IgD-negative memory B cell (primary cell): Measurements from ENCODE around the gene MET. TPM values are rescaled to one million over a fixed set of nuclear protein-coding genes. Genes with fewer than 3 reads are reported as not detected.

ENCODE experiments used
- polyA plus RNA-seq: library from polyadenylated mRNA; unstranded; fragments of 300-500 nt; fragmentation: Illumina TruSeq; gene quantifications from one replicate; pipeline ENCODE4 v1.2.3, GENCODE V29; 2021

The MET gene
- polyA plus RNA-seq, 1 donor from 2014 or later: not detected

Other genes starting within 250 kb of the MET start
- gene CAV2, start 172.5 kb upstream of the MET start, polyA plus RNA-seq: not detected
- gene CAV1, start 147.2 kb upstream of the MET start, polyA plus RNA-seq: 2.3 TPM
- gene CAPZA2, start 190.4 kb downstream of the MET start, polyA plus RNA-seq: 172 TPM